ENCODE results near the gene PIR. TPM values are rescaled to one million over a fixed set of nuclear protein-coding genes. Genes with fewer than 3 reads are reported as not detected.

Gene PIR
- total and polyA plus RNA-seq, 2 donors (not counting 1 experiment from before 2014, with no cell fraction given): 0.22 TPM; not detected in 1

DNA sequence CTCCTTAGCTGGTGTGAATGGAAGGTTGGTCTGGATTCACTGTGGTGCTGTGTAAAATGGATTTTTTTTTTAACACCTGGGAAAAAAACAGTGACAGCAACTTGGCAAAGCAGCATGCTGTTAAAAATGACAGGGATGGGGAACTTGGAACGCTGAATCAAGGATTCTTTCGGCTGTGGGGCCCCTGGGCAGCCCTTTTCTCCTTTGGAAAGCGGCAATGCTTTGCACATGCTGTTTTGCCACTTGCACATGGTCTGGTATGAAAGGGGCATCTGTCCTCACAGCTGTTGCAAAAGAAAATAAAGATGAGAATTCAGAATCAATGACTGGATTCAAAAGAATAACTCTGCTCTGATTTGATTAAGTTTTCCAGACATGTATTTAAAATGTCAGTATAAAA, 147.2 kb downstream of the PIR start:
- no peak overlapping the region for H3K9ac ChIP-seq (ENCODE audit: low read length)
- no peaks in the 10 kb centered on the region for H3K36me3 ChIP-seq (replicated peaks in 1 of 2; ENCODE audit: control extremely low read depth in 1 of 2, control insufficient read depth in 1 of 2, extremely low read depth in 1 of 2, insufficient read depth in 2 of 2, low read length in 1 of 2)
- WGBS (ENCODE audit: insufficient coverage): no CpG with 5 or more reads among the region's 3 CpGs
- peaks cover 0 to 6% (median 3%) of the 10 kb centered on the region in 4 experiments for H3K27me3 ChIP-seq (replicated peaks in 1 of 4; ENCODE audit: control extremely low read depth in 1 of 4, control insufficient read depth in 3 of 4, insufficient read depth in 4 of 4, low read length in 3 of 4)
- no peaks in the 10 kb centered on the region for H3K9me3 ChIP-seq (ENCODE audit: control extremely low read depth in 1 of 3, control insufficient read depth in 2 of 3, insufficient read depth in 1 of 3, low read length in 2 of 3)
- CTCF ChIA-PET: no interaction called here
- no peak overlapping the region for H2AFZ ChIP-seq (ENCODE audit: insufficient read depth, low read depth, low read length, poor library complexity, severe bottlenecking)
- TF ChIP-seq EZH2 (IDR thresholded peaks at IDR 0.05; ENCODE audit: borderline replicate concordance, insufficient read depth, low read depth, low read length, poor library complexity, severe bottlenecking): no peak
- TF ChIP-seq, protein P1, sequence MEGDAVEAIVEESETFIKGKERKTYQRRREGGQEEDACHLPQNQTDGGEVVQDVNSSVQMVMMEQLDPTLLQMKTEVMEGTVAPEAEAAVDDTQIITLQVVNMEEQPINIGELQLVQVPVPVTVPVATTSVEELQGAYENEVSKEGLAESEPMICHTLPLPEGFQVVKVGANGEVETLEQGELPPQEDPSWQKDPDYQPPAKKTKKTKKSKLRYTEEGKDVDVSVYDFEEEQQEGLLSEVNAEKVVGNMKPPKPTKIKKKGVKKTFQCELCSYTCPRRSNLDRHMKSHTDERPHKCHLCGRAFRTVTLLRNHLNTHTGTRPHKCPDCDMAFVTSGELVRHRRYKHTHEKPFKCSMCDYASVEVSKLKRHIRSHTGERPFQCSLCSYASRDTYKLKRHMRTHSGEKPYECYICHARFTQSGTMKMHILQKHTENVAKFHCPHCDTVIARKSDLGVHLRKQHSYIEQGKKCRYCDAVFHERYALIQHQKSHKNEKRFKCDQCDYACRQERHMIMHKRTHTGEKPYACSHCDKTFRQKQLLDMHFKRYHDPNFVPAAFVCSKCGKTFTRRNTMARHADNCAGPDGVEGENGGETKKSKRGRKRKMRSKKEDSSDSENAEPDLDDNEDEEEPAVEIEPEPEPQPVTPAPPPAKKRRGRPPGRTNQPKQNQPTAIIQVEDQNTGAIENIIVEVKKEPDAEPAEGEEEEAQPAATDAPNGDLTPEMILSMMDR (IDR thresholded peaks at IDR 0.05): no peak
- Mint-ChIP-seq H3K27me3 (peaks cover 7% of the 10 kb centered on the region), H3K4me3 (no peak overlapping the region), H3K27ac (no peak overlapping the region), H3K4me1 (no peaks in the 10 kb centered on the region), H3K9me3 (ENCODE audit: insufficient read depth) (no peaks in the 10 kb centered on the region)
- H4K20me1 ChIP-seq (ENCODE audit: control insufficient read depth, insufficient read depth, low read length, poor library complexity, severe bottlenecking): no peaks in the 10 kb centered on the region
- H3K79me2 ChIP-seq (ENCODE audit: control insufficient read depth, insufficient read depth, low read length): no peaks in the 10 kb centered on the region
- POLR2A ChIA-PET: no interaction called here
- no peak overlapping the region for H3K27ac ChIP-seq (ENCODE audit: low read length in 2 of 2)
- no peaks in the 10 kb centered on the region for H3K4me1 ChIP-seq (ENCODE audit: control insufficient read depth in 2 of 2, insufficient read depth in 2 of 2, low read length in 2 of 2)
- no peak overlapping the region for H3K4me2 ChIP-seq (replicated peaks; ENCODE audit: low read depth, low read length, poor library complexity, severe bottlenecking)
- intact Hi-C loops (cut with micrococcal nuclease): no loop called here
- ATAC-seq (ENCODE audit: low read depth) (no peak), DNase-seq (no peak)
- H3K4me3 ChIP-seq (ENCODE audit: control extremely low read depth in 1 of 5, extremely low read depth in 1 of 5, insufficient read depth in 1 of 5, low read depth in 2 of 5, low read length in 4 of 5): no peak overlapping the region

DNA sequence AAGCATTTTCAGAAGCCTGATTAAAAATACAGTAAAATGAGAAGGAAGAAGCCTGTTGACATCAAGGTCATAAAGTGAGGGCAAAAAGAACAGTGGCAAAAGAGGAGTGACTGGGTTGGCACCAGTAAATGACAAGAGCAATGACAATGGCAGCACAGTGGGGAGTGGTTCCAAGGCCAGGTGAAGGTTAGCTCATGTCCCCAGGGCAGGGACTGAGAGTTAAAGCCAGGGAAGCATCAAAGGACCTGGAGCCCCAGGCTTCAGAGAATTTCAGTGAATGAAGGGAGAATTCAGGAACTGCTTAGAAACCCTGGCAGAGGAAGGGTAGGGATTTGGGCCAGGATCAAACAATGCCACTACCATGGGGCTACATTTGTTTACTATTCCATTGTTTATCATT, 149.0 kb downstream of the PIR start:
- CTCF ChIA-PET: interaction anchor here (0.6 kb wide), 1 partner anchor 15 kb away, joined by 3 read pairs; no protein-coding TSS in a partner anchor
- peaks cover 10% of the 10 kb centered on the region for H3K27me3 Mint-ChIP-seq
- no peak overlapping the region for H2AFZ ChIP-seq (ENCODE audit: insufficient read depth, low read depth, low read length, poor library complexity, severe bottlenecking)
- H4K20me1 ChIP-seq (ENCODE audit: control insufficient read depth, insufficient read depth, low read length, poor library complexity, severe bottlenecking): no peaks in the 10 kb centered on the region
- no peaks in the 10 kb centered on the region for H3K4me1 Mint-ChIP-seq
- no peaks in the 10 kb centered on the region for H3K9me3 Mint-ChIP-seq (ENCODE audit: insufficient read depth)
- no peak overlapping the region for H3K9ac ChIP-seq (ENCODE audit: low read length)
- no peaks in the 10 kb centered on the region for H3K79me2 ChIP-seq (ENCODE audit: control insufficient read depth, insufficient read depth, low read length)
- no peak overlapping the region for H3K4me2 ChIP-seq (replicated peaks; ENCODE audit: low read depth, low read length, poor library complexity, severe bottlenecking)
- POLR2A ChIA-PET: no interaction called here
- TF ChIP-seq, protein P1 (IDR thresholded peaks at IDR 0.05): no peak
- TF ChIP-seq EZH2 (IDR thresholded peaks at IDR 0.05; ENCODE audit: borderline replicate concordance, insufficient read depth, low read depth, low read length, poor library complexity, severe bottlenecking): no peak
- no peak overlapping the region for H3K4me3 Mint-ChIP-seq
- H3K36me3 ChIP-seq (replicated peaks in 1 of 2; ENCODE audit: control extremely low read depth in 1 of 2, control insufficient read depth in 1 of 2, extremely low read depth in 1 of 2, insufficient read depth in 2 of 2, low read length in 1 of 2): no peaks in the 10 kb centered on the region
- intact Hi-C loops (cut with micrococcal nuclease): no loop called here
- no peaks in the 10 kb centered on the region for H3K9me3 ChIP-seq (ENCODE audit: control extremely low read depth in 1 of 3, control insufficient read depth in 2 of 3, insufficient read depth in 1 of 3, low read length in 2 of 3)
- H3K27me3 ChIP-seq (replicated peaks in 1 of 4; ENCODE audit: control extremely low read depth in 1 of 4, control insufficient read depth in 3 of 4, insufficient read depth in 4 of 4, low read length in 3 of 4): peaks cover 0 to 18% (median 4%) of the 10 kb centered on the region in 4 experiments
- no peak overlapping the region for H3K27ac ChIP-seq (ENCODE audit: low read length in 2 of 2)
- no peak for ATAC-seq (ENCODE audit: low read depth)
- no peaks in the 10 kb centered on the region for H3K4me1 ChIP-seq (ENCODE audit: control insufficient read depth in 2 of 2, insufficient read depth in 2 of 2, low read length in 2 of 2)
- DNase-seq: no peak
- no peak overlapping the region for H3K4me3 ChIP-seq (ENCODE audit: control extremely low read depth in 1 of 5, extremely low read depth in 1 of 5, insufficient read depth in 1 of 5, low read depth in 2 of 5, low read length in 4 of 5)
- no peak overlapping the region for H3K27ac Mint-ChIP-seq
